ENCODE measurements around the gene FPGS. TPM values are rescaled to one million over a fixed set of nuclear protein-coding genes. Genes with fewer than 3 reads are reported as not detected.
A peak's percentile ranks its signal among the peaks of the same experiment; 100 is the strongest.

The FPGS gene
- total and polyA plus RNA-seq, 8 donors: 38.8 to 97.4 (median 51.8) TPM

DNA sequence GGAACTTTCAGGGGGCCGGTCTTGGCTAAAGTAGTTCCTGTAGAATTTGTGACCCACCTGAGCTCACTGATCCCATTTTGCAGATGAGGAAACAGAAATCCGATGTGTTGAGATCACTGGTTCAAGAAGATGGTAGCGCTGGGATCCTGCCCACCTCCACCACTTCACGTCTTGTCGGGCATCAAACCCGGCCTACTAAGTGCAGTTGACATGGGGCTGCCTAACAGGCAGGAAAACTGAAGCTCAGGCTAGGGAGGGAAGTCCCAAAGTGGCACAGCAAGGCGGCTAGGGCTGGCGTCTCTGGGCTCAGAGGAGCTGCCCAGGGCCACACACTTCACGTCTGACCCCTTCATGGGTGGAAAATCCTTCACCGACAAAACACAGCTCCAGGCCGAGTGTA is 52.3 kb downstream of the FPGS start:
- TF ChIP-seq, protein P1, sequence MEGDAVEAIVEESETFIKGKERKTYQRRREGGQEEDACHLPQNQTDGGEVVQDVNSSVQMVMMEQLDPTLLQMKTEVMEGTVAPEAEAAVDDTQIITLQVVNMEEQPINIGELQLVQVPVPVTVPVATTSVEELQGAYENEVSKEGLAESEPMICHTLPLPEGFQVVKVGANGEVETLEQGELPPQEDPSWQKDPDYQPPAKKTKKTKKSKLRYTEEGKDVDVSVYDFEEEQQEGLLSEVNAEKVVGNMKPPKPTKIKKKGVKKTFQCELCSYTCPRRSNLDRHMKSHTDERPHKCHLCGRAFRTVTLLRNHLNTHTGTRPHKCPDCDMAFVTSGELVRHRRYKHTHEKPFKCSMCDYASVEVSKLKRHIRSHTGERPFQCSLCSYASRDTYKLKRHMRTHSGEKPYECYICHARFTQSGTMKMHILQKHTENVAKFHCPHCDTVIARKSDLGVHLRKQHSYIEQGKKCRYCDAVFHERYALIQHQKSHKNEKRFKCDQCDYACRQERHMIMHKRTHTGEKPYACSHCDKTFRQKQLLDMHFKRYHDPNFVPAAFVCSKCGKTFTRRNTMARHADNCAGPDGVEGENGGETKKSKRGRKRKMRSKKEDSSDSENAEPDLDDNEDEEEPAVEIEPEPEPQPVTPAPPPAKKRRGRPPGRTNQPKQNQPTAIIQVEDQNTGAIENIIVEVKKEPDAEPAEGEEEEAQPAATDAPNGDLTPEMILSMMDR (IDR thresholded peaks at IDR 0.05): no peak
- Histone ChIP-seq H3K36me3 (peaks cover 0 to 26% of the 10 kb centered on the region in 2 donors), H3K4me3 (peak overlapping the region in 1 of 2 donors; percentile 73), H3K27me3 (no peaks in the 10 kb centered on the region), H3K9me3 (peaks cover 0 to 2% of the 10 kb centered on the region in 2 donors), H3K4me1 (peaks cover 17 to 80% of the 10 kb centered on the region in 2 donors), H3K27ac (peak overlapping the region; percentile 85 to 88)
- no peak for DNase-seq
- intact Hi-C loops (cut with DNase I): no loop called here
- ATAC-seq: no peak

DNA sequence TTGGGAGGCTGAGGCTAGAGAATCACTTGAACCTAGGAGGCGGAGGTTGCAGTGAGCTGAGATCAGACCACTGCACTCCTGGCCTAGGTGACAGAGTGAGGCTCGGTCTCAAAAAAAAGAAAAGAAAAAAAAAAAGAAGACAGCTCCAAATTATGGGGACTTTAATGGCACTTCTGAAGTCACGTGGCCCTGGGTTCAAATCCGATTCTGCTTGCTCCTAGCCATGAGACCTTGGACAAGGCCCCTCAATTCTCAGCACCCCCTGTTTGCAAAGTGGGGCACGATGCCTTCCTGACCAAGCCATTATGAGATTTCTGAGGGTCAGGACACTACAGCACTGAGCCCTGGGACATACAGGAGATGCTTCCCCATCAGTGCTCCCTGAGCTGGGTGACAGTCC is 52.8 kb downstream of the FPGS start:
- TF ChIP-seq, protein P1 (IDR thresholded peaks at IDR 0.05): no peak
- DNase-seq (no peak), ATAC-seq (no peak)
- H3K9me3 ChIP-seq: no peaks in the 10 kb centered on the region
- peak overlapping the region in 1 of 2 donors; percentile 85 for H3K27ac ChIP-seq
- no peak overlapping the region for H3K4me3 ChIP-seq
- H3K4me1 ChIP-seq: peaks cover 17 to 81% of the 10 kb centered on the region in 2 donors
- no peaks in the 10 kb centered on the region for H3K27me3 ChIP-seq
- intact Hi-C loops (cut with DNase I): no loop called here
- H3K36me3 ChIP-seq: peaks cover 0 to 20% of the 10 kb centered on the region in 2 donors

DNA sequence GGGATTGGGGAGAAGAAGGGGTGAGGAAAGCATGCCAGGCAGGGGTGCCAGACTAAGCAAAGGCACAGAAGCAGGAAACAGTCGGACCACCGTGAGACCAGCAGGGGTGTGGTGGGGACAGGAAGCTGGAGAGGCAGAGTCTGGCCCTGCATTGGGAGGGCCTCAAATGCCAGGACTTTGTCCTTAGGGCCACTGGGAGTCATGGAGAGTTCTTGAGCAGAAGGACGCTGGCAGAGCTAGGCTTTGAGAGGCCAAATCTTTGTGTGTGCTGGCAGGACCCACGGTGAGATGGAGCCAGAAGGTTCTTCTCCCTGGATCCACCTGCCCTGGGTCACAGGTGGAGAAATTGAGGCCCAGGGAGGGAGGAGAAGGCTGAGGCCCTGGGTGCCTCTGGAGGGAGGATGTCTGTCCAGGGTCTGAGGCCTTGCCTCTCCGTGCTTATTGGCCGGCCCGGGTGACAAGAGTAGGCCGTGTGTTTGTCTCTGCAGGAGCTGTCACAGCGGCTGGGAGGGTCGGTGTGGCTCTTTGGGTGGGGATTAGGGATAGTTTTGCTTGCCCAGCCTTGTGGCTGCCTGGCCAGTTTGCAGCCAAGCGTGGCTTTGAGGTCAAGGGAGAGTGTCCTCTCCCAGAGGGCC is 53.5 kb downstream of the FPGS start:
- ATAC-seq (no peak), DNase-seq (no peak)
- Histone ChIP-seq H3K4me3 (no peak overlapping the region), H3K4me1 (peaks cover 17 to 81% of the 10 kb centered on the region in 2 donors), H3K27ac (peak overlapping the region in 1 of 2 donors; percentile 85), H3K27me3 (no peaks in the 10 kb centered on the region), H3K9me3 (no peaks in the 10 kb centered on the region), H3K36me3 (peaks cover 0 to 13% of the 10 kb centered on the region in 2 donors)
- intact Hi-C loops (cut with DNase I): no loop called here
- TF ChIP-seq, protein P1 (IDR thresholded peaks at IDR 0.05): no peak

DNA sequence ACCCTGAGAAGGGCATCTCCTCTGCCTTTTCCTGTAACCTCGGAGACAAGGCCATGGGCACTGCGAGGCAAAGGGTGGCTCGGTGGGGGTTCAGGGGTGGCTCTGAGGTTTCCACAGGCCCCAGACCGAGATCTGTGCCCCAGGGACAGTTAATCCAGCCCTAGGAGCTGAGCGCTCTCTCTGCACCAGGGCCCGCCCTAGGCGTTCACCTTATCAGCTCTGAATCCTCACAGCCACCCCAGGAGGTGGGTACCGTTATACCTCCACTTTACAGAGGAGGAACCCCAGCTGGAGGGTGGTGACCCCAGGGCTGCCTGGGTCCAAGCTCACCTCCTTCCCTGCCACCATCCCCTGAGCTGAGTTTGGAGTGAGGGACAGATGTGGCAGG is 54.0 kb downstream of the FPGS start:
- no peak for DNase-seq
- H3K27ac ChIP-seq: peak overlapping the region in 1 of 2 donors; percentile 6
- H3K4me1 ChIP-seq: peaks cover 18 to 81% of the 10 kb centered on the region in 2 donors
- H3K27me3 ChIP-seq: no peaks in the 10 kb centered on the region
- no peaks in the 10 kb centered on the region for H3K9me3 ChIP-seq
- H3K36me3 ChIP-seq: peaks cover 0 to 8% of the 10 kb centered on the region in 2 donors
- TF ChIP-seq, protein P1 (IDR thresholded peaks at IDR 0.05): no peak
- no peak overlapping the region for H3K4me3 ChIP-seq
- ATAC-seq: no peak
- intact Hi-C loops (cut with DNase I): no loop called here

GRCh38 chr9:127857278-127857677 is 54.6 kb downstream of the FPGS start:
- ATAC-seq (no peak), DNase-seq (no peak)
- Histone ChIP-seq H3K27ac (peak overlapping the region in 1 of 2 donors; percentile 50), H3K27me3 (no peaks in the 10 kb centered on the region), H3K4me3 (no peak overlapping the region), H3K36me3 (peaks cover 0 to 6% of the 10 kb centered on the region in 2 donors), H3K4me1 (peaks cover 23 to 81% of the 10 kb centered on the region in 2 donors), H3K9me3 (no peaks in the 10 kb centered on the region)
- TF ChIP-seq, protein P1 (IDR thresholded peaks at IDR 0.05): no peak
- intact Hi-C loops (cut with DNase I): no loop called here

All from left lung (tissue), 10 donors.